SIG-M5 (cell line): Measurements from ENCODE around the gene SLC22A16.

Experiments
- DNase-seq: peaks from one replicate; lab custom pipeline; 2025; lab: John Stamatoyannopoulos, UW

Gene SLC22A16

GRCh38 chr6:110447761-110448160 lies 28.7 kb downstream of the SLC22A16 start:
- no peak for DNase-seq

GRCh38 chr6:110446405-110446804 lies 30.0 kb downstream of the SLC22A16 start:
- DNase-seq = no peak

- DNase-seq = no peak
Observed at GRCh38 chr6:110440026-110440425, 36.4 kb downstream of the SLC22A16 start.

GRCh38 chr6:110439356-110439755 lies 37.1 kb downstream of the SLC22A16 start:
- no peak for DNase-seq

GRCh38 chr6:110434961-110435602 lies 41.3 kb downstream of the SLC22A16 start:
- no peak for DNase-seq

GRCh38 chr6:110432285-110432900 lies 44.0 kb downstream of the SLC22A16 start:
- DNase-seq = no peak

- DNase-seq = no peak
Observed at GRCh38 chr6:110430741-110431140, 45.7 kb downstream of the SLC22A16 start.

DNA sequence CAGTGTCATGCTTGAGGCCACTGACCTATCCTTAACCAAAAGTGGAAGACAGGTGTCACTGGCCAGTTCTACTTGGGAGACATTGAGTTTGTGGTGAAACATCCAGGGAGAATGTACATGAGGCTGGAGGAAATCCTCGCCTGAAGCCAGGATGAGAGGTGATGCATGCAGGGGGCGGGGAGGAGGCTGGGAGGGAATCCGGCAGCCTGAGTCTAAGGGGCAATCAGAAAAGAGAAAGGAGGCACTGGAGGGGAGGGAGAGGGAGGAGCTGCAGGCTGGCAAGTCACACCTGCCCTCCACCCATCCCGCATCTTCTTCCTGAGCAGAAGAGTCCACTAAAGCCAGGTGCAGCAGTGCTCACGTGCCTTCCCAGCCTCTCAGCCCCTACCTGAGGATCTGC lies 46.2 kb downstream of the SLC22A16 start:
- DNase-seq = no peak

DNA sequence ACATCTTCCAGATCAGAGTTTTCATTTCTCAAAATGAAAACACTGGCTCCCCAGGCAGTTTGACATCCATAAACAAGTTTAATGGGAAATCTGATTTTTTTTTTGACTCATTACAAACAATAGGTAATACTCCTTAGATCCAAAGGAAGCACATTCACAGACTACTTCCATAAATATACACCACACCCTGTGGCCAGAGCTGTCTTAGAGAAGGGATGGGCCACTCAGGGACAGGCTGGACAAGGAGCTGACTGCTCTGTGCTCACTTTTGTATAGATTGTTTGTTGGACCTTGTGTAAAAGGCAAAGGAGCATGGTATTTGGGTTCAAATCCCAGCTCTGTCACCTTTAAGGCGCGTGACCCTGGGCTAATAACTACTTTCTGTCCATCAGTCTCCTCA lies 48.3 kb downstream of the SLC22A16 start:
- no peak for DNase-seq

DNA sequence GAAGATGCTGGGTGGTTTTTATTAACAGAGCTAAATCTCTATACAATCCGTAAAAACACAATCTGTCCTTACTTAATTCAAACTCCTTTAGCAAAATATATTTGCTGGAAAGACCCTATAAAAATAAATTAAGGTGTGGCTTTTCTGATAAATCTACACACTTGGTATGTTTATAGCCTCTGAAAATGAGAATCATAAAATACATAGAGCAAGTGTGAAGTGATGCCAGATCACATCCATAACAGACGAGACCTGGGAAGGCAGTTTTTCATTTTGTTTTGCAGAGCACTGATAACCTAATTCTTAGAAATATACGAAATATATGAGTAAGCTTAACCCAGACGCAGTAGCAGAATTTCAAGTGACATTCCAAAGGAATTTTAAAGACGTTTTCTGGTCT lies 50.6 kb downstream of the SLC22A16 start:
- DNase-seq = no peak

GRCh38 chr6:110422444-110422822 lies 54.0 kb downstream of the SLC22A16 start:
- no peak for DNase-seq

- no peak for DNase-seq
Observed at GRCh38 chr6:110421749-110422443, 54.5 kb downstream of the SLC22A16 start.

GRCh38 chr6:110419028-110419739 lies 57.2 kb downstream of the SLC22A16 start:
- DNase-seq = no peak

- DNase-seq = no peak
Observed at GRCh38 chr6:110418594-110418993, 57.8 kb downstream of the SLC22A16 start.

GRCh38 chr6:110415086-110415916 lies 61.1 kb downstream of the SLC22A16 start, which contains the start of gene DDO:
DDO (minus strand) TSS chr6:110415575; CDS start chr6:110413462, 2,113 bp downstream.
- no peak for DNase-seq

DNA sequence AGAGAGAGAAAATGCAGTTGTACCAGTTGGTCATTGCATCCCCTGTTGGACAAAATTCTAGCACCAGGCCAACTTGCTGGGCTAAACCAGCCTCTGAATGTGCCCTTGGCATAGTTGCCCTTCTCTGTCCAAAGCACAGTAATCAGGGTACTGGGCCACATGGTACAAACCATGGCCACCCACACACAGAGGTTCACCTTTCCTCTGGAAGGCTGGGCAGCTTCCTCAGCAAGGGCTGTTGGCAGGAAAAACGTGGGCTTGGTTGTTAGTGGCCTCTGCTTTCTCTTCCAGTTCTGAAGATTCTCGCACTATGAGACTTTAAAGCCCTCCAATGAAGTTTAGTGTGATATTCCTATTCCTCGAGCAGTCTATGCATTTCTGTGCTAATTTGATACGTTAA lies 61.7 kb downstream of the SLC22A16 start:
- no peak for DNase-seq

DNA sequence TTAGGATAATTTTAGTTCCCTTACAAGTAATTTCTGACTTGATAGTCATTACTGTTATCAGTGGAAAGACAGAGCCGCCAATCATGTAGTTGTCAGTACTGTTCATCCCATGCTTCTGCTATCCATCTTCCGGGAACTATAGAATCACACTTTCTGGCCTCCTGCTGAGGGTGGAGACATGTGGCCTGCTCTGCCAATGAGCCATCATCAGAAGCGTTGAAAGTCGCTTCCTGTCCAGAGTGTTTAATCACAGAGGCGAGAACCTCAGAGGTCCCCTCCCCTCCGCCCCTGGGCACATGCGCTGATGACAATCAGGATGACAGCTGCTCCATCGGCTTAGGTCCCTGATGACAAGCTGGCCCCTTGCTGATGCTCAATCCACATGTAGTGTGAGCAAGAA lies 64.1 kb downstream of the SLC22A16 start:
- no peak for DNase-seq

DNA sequence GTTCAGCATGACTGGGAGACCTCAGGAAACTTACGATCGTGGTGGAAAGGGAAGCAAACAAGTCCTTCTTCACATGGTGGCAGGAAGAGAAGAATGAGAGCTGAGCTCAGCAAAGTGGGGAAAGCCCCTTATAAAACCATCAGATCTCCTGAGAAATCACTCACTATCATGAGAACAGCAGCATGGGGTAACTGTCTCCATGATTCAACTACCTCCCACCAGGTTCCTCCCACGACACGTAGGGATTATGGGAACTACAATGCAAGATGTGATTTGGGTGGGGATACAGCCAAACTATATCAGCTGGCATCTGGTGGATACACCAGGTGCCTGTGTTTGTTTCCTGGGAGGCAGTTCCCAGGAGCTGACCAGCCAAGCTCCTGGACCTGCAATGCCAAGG lies 65.9 kb downstream of the SLC22A16 start:
- DNase-seq = no peak

DNA sequence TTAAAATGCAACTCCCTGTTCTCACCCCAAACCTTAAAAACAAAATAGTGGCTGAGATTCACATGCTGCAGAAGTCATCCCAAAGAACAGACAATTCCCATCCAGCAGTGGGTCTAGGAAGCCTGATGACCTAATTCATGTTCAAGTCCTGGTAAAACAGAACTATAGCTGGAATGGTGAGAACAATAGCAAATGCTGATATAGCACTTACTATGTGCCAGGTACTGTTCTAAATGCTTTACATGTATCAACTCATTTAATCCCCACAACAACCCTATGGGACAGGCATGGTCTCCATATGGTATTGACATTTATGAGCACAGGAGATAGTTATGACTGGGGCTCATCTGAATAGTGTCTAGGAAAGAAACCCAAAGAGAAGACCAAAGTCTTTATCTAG lies 66.6 kb downstream of the SLC22A16 start:
- DNase-seq = no peak

DNA sequence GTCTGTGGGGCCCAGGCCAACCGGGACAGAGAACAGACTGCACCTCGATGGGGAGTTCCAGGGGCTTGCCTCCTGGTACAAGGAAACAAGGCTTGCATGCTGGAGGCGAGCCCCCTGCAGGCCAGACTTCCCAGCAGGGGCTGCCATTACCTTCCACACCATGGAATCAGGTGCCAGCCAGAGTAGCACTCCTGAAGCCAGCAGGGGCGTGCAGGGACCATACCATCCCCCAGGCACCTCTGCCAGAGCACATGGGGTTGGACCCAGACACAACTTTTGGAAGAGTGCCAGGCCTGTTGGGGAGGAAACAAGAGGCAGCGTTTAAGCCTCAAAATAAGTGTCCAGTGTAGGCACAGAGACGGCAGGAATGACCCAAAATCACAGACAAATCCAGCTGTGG lies 67.5 kb downstream of the SLC22A16 start:
- no peak for DNase-seq

- no peak for DNase-seq
Observed at GRCh38 chr6:110404607-110405006, 71.8 kb downstream of the SLC22A16 start.
